Measurements from ENCODE around the gene SIRT7. TPM values are rescaled to one million over a fixed set of nuclear protein-coding genes. Genes with fewer than 3 reads are reported as not detected.

SIRT7 gene
- polyA plus RNA-seq, 1 experiment = 8.4 TPM

- Histone ChIP-seq H3K36me3 (ENCODE audit: control insufficient read depth, insufficient read depth, low read length) (peaks cover 16% of the 10 kb centered on the region), H3K27me3 (ENCODE audit: control insufficient read depth, insufficient read depth, low read length) (no peaks in the 10 kb centered on the region), H3K4me3 (ENCODE audit: low read depth, low read length) (no peak overlapping the region)
- ChIA-PET POLR2A (no interaction called here), CTCF (no interaction called here)
- TF ChIP-seq CTCF (IDR thresholded peaks at IDR 0.05; ENCODE audit: insufficient read depth, low read depth, low read length) = no peak
- no peak for DNase-seq (ENCODE audit: low read depth)
These were observed 13.2 kb downstream of the SIRT7 start for GRCh38 chr17:81904600-81905423.

- TF ChIP-seq CTCF (IDR thresholded peaks at IDR 0.05; ENCODE audit: insufficient read depth, low read depth, low read length) = no peak
- Histone ChIP-seq H3K27me3 (ENCODE audit: control insufficient read depth, insufficient read depth, low read length) (no peaks in the 10 kb centered on the region), H3K4me3 (ENCODE audit: low read depth, low read length) (no peak overlapping the region), H3K36me3 (ENCODE audit: control insufficient read depth, insufficient read depth, low read length) (peaks cover 19% of the 10 kb centered on the region)
- CTCF ChIA-PET = no interaction called here
- POLR2A ChIA-PET = no interaction called here
- DNase-seq (ENCODE audit: low read depth) = no peak
These were observed 13.9 kb downstream of the SIRT7 start for GRCh38 chr17:81903896-81904599.

GRCh38 chr17:81903415-81903831, 14.6 kb downstream of the SIRT7 start:
- no peak for TF ChIP-seq CTCF (IDR thresholded peaks at IDR 0.05; ENCODE audit: insufficient read depth, low read depth, low read length)
- no peak overlapping the region for H3K4me3 ChIP-seq (ENCODE audit: low read depth, low read length)
- ChIA-PET CTCF (no interaction called here), POLR2A (interaction anchor here (0.6 kb wide), 1 partner anchor 41 kb away, joined by 3 read pairs; no protein-coding TSS in a partner anchor)
- peaks cover 21% of the 10 kb centered on the region for H3K36me3 ChIP-seq (ENCODE audit: control insufficient read depth, insufficient read depth, low read length)
- H3K27me3 ChIP-seq (ENCODE audit: control insufficient read depth, insufficient read depth, low read length) = no peaks in the 10 kb centered on the region
- no peak for DNase-seq (ENCODE audit: low read depth)

- POLR2A ChIA-PET = interaction anchor here (0.6 kb wide), 1 partner anchor 40 kb away, joined by 3 read pairs; no protein-coding TSS in a partner anchor
- no peak for TF ChIP-seq CTCF (IDR thresholded peaks at IDR 0.05; ENCODE audit: insufficient read depth, low read depth, low read length)
- H3K27me3 ChIP-seq (ENCODE audit: control insufficient read depth, insufficient read depth, low read length) = no peaks in the 10 kb centered on the region
- H3K4me3 ChIP-seq (ENCODE audit: low read depth, low read length) = peak overlapping the region; percentile 27
- peaks cover 20% of the 10 kb centered on the region for H3K36me3 ChIP-seq (ENCODE audit: control insufficient read depth, insufficient read depth, low read length)
- DNase-seq (ENCODE audit: low read depth) = no peak
- CTCF ChIA-PET = no interaction called here
These were observed 15.1 kb downstream of the SIRT7 start for GRCh38 chr17:81902653-81903414.

All from BJ (cell line).